ENCODE results near the gene OTX1. TPM values are rescaled to one million over a fixed set of nuclear protein-coding genes. Genes with fewer than 3 reads are reported as not detected.

OTX1 gene
- total and polyA plus RNA-seq, 9 of the 15 experiments (the other 6 are each of a cell fraction or from before 2014, with no cell fraction given) = 0.18 to 7.1 (median 0.58) TPM

GRCh38 chr2:63081404-63081803, 30.8 kb downstream of the OTX1 start:
- no peak overlapping the region for H2AFZ ChIP-seq (ENCODE audit: low read depth, low read length)
- ChIA-PET CTCF (ENCODE audit: low intra/inter-chr PET ratio) (no interaction called here), POLR2A (interaction anchor here (0.8 kb wide), 1 partner anchor 225 kb away, joined by 3 read pairs; no protein-coding TSS in a partner anchor)
- ATAC-seq = no peak
- no peaks in the 10 kb centered on the region for H4K20me1 ChIP-seq (replicated peaks; ENCODE audit: control insufficient read depth, insufficient read depth, low read length)
- no peak for FAIRE-seq
- BruUV-seq (replicated peaks) = no TSS peak
- TF ChIP-seq CEBPB (tag; IDR thresholded peaks at IDR 0.05) (no peak), ZNF175 (CRISPR knock-in tag; IDR thresholded peaks at IDR 0.05; ENCODE audit: low read depth) (peak; percentile 75; the same call in 1 of the 2 replicates)
- in situ Hi-C loops (cut with MboI) = no loop called here
- H3K9me3 ChIP-seq (replicated peaks; ENCODE audit: control insufficient read depth, insufficient read depth, low read depth, low read length) = no peaks in the 10 kb centered on the region; the same call in 1 of the 2 replicates
- H3K4me3 ChIP-seq = no peak overlapping the region
- no peak for DNase-seq (ENCODE audit: extremely low read depth in 1 of 4, low spot score in 3 of 4)
- H3K9ac ChIP-seq (ENCODE audit: insufficient read depth in 1 of 2, low read depth in 2 of 2, low read length in 2 of 2) = no peak overlapping the region
- no peaks in the 10 kb centered on the region for H3K9me1 ChIP-seq (ENCODE audit: control insufficient read depth, insufficient read depth, low read length)
- H3K4me1 ChIP-seq (replicated peaks in 1 of 2; ENCODE audit: control insufficient read depth in 2 of 2, insufficient read depth in 2 of 2, low read length in 2 of 2) = no peaks in the 10 kb centered on the region
- intact Hi-C loops (cut with micrococcal nuclease) = no loop called here
- no peak overlapping the region for H3K27ac ChIP-seq (ENCODE audit: extremely low read depth, low read depth, low read length)
- 24% methylated on average over 4 of the region's 4 CpGs for WGBS (ENCODE audit: insufficient coverage, low coverage, missing lambda C conversion rate)
- H3K36me3 ChIP-seq (ENCODE audit: control insufficient read depth, insufficient read depth, low read length) = no peaks in the 10 kb centered on the region
- H3K79me2 ChIP-seq (ENCODE audit: control insufficient read depth, insufficient read depth, low read length) = no peaks in the 10 kb centered on the region
- H3K27me3 ChIP-seq (ENCODE audit: control insufficient read depth in 2 of 2, insufficient read depth in 2 of 2, low read length in 2 of 2) = no peaks in the 10 kb centered on the region
- no peak overlapping the region for H3K4me2 ChIP-seq (ENCODE audit: insufficient read depth, low read length)

DNA sequence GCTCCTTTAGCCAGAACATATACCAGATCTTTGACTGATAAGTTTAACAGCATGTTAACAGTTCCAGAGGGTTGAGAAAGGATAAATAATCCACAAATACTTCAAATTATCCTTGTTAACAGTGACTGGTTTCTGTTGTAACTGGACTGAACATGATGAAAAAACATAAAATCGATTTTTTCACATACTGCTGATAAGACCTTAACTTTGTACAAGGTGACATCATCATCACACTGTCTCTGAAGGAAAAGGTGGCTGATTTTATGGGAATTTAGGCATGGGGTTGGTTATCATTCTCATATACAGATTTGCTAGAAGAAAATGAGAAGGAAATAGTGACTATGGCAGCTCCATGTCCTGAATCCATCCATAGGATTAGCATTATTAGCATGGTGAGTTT, 36.1 kb downstream of the OTX1 start:
- Histone ChIP-seq H4K20me1 (replicated peaks; ENCODE audit: control insufficient read depth, insufficient read depth, low read length) (no peaks in the 10 kb centered on the region), H3K27ac (ENCODE audit: extremely low read depth, low read depth, low read length) (no peak overlapping the region), H3K4me1 (replicated peaks in 1 of 2; ENCODE audit: control insufficient read depth in 2 of 2, insufficient read depth in 2 of 2, low read length in 2 of 2) (no peaks in the 10 kb centered on the region), H3K27me3 (ENCODE audit: control insufficient read depth in 2 of 2, insufficient read depth in 2 of 2, low read length in 2 of 2) (no peaks in the 10 kb centered on the region), H3K79me2 (ENCODE audit: control insufficient read depth, insufficient read depth, low read length) (no peaks in the 10 kb centered on the region), H3K9ac (ENCODE audit: insufficient read depth in 1 of 2, low read depth in 2 of 2, low read length in 2 of 2) (no peak overlapping the region), H3K9me3 (replicated peaks; ENCODE audit: control insufficient read depth, insufficient read depth, low read depth, low read length) (no peaks in the 10 kb centered on the region), H3K36me3 (ENCODE audit: control insufficient read depth, insufficient read depth, low read length) (no peaks in the 10 kb centered on the region), H3K4me2 (ENCODE audit: insufficient read depth, low read length) (no peak overlapping the region), H3K9me1 (ENCODE audit: control insufficient read depth, insufficient read depth, low read length) (no peaks in the 10 kb centered on the region), H3K4me3 (no peak overlapping the region), H2AFZ (ENCODE audit: low read depth, low read length) (no peak overlapping the region)
- CTCF ChIA-PET (ENCODE audit: low intra/inter-chr PET ratio) = no interaction called here
- POLR2A ChIA-PET = no interaction called here
- intact Hi-C loops (cut with micrococcal nuclease) = no loop called here
- 0% methylated on average over 1 of the region's 1 CpG for WGBS (ENCODE audit: insufficient coverage, low coverage, missing lambda C conversion rate)
- DNase-seq (ENCODE audit: extremely low read depth in 1 of 4, low spot score in 3 of 4) = no peak
- ATAC-seq = no peak
- FAIRE-seq = no peak
- no peak for TF ChIP-seq NFATC3 (IDR thresholded peaks at IDR 0.05)
- no peak for TF ChIP-seq ILF3 (IDR thresholded peaks at IDR 0.05; ENCODE audit: borderline replicate concordance)
- TF ChIP-seq ETV6 (IDR thresholded peaks at IDR 0.05; ENCODE audit: borderline replicate concordance in 1 of 2, low read depth in 2 of 2, low read length in 1 of 2) = no peak
- no peak for TF ChIP-seq ETV6 (CRISPR knock-in tag; IDR thresholded peaks at IDR 0.05; ENCODE audit: borderline replicate concordance)
- no peak for TF ChIP-seq ZNF347 (CRISPR knock-in tag; IDR thresholded peaks at IDR 0.05; ENCODE audit: low read depth)
- no peak for TF ChIP-seq EZH2 (IDR thresholded peaks at IDR 0.05; ENCODE audit: borderline replicate concordance, low read depth, low read length)
- TF ChIP-seq ATF3 (IDR thresholded peaks at IDR 0.05) = peak; percentile 37
- TF ChIP-seq ATF3 (CRISPR knock-in tag; conservative IDR thresholded peaks at IDR 0.05) = no peak
- BruUV-seq (replicated peaks) = no TSS peak
- in situ Hi-C loops (cut with MboI) = no loop called here
